Liver (tissue), 9 donors: Measurements from ENCODE around the gene ABCA8. TPM values are rescaled to one million over a fixed set of nuclear protein-coding genes. Genes with fewer than 3 reads are reported as not detected.

ENCODE experiments used
- DNase-seq: peaks from one replicate; pipeline ENCODE4 v3.0.0-alpha.2; 2017; ENCODE audit warnings: low spot score
- H3K27ac ChIP-seq, 2 donors: one replicate each; pipeline ENCODE4 v1.7.0; 2013; ENCODE audit warnings: inconsistent platforms in 2 of 2, low read length in 2 of 2, control low read depth in 1 of 2, low read depth in 1 of 2, mild to moderate bottlenecking in 1 of 2
- H3K27me3 ChIP-seq, 4 donors: one replicate each; pipeline versions ENCODE4 v1.6.1 to v1.7.0; 2013; ENCODE audit warnings: low read length in 3 of 4, inconsistent platforms in 1 of 4, mild to moderate bottlenecking in 1 of 4, moderate library complexity in 1 of 4; ENCODE audit not compliant: control insufficient read depth in 4 of 4, insufficient read depth in 4 of 4
- H3K36me3 ChIP-seq, 4 donors: one replicate each; pipeline versions ENCODE4 v1.6.1 to v1.7.0; 2013; ENCODE audit warnings: low read length in 3 of 4, mild to moderate bottlenecking in 3 of 4, low read depth in 1 of 4, moderate library complexity in 1 of 4; ENCODE audit not compliant: control insufficient read depth in 4 of 4, insufficient read depth in 3 of 4
- H3K4me1 ChIP-seq, 4 donors: one replicate each; pipeline versions ENCODE4 v1.6.1 to v1.7.0; 2013; ENCODE audit warnings: low read length in 3 of 4, mild to moderate bottlenecking in 3 of 4, moderate library complexity in 1 of 4; ENCODE audit not compliant: control insufficient read depth in 4 of 4, insufficient read depth in 4 of 4
- H3K4me3 ChIP-seq, 3 donors: one replicate each; pipeline versions ENCODE4 v1.6.1 to v1.7.0; 2013; ENCODE audit warnings: low read length in 3 of 3, control low read depth in 1 of 3, low read depth in 1 of 3, mild to moderate bottlenecking in 1 of 3
- H3K9ac ChIP-seq, 2 donors: one replicate each; pipeline ENCODE4 v1.7.0; 2013; ENCODE audit warnings: low read length in 2 of 2, mild to moderate bottlenecking in 2 of 2, moderate library complexity in 2 of 2, control low read depth in 1 of 2, low read depth in 1 of 2
- H3K9me3 ChIP-seq, 4 donors: one replicate each; pipeline versions ENCODE4 v1.6.1 to v1.7.0; 2013; ENCODE audit warnings: low read length in 3 of 4; ENCODE audit not compliant: control insufficient read depth in 4 of 4
- EGR1 ChIP-seq, 2 donors: IDR thresholded peaks; 2 replicates each; pipeline ENCODE4 v1.6.1; 2016 to 2018; ENCODE audit warnings: antibody characterized with exemption in 2 of 2, low read depth in 2 of 2
- FOXA1 ChIP-seq: IDR thresholded peaks from 2 replicates; pipeline ENCODE4 v1.6.1; 2016; ENCODE audit warnings: antibody characterized with exemption
- FOXA2 ChIP-seq: IDR thresholded peaks from 2 replicates; pipeline ENCODE4 v1.6.1; 2016; ENCODE audit warnings: antibody characterized with exemption
- GABPA ChIP-seq, 2 donors: IDR thresholded peaks in 1 of 2; conservative IDR thresholded peaks in 1 of 2; 2 replicates each; pipeline ENCODE4 v1.6.1; 2016; ENCODE audit warnings: antibody characterized with exemption in 2 of 2, mild to moderate bottlenecking in 1 of 2, moderate library complexity in 1 of 2
- HNF4A ChIP-seq, 2 donors: conservative IDR thresholded peaks; 2 replicates each; pipeline ENCODE4 v1.6.1; 2016; ENCODE audit warnings: antibody characterized with exemption in 2 of 2, mild to moderate bottlenecking in 2 of 2
- HNF4G ChIP-seq: IDR thresholded peaks from 2 replicates; pipeline ENCODE4 v1.6.1; 2016; ENCODE audit warnings: antibody characterized with exemption
- JUND ChIP-seq, 2 donors: IDR thresholded peaks; 2 replicates each; pipeline ENCODE4 v1.6.1; 2016; ENCODE audit warnings: antibody characterized with exemption in 2 of 2
- NR2F2 ChIP-seq: IDR thresholded peaks from 2 replicates; pipeline ENCODE4 v1.6.1; 2016; ENCODE audit warnings: antibody characterized with exemption
- RAD21 ChIP-seq, 2 donors: IDR thresholded peaks; 2 replicates each; pipeline ENCODE4 v1.6.1; 2016; ENCODE audit warnings: antibody characterized with exemption in 2 of 2, mild to moderate bottlenecking in 2 of 2
- RXRA ChIP-seq, 2 donors: IDR thresholded peaks; 2 replicates each; pipeline ENCODE4 v1.6.1; 2017 to 2018; ENCODE audit warnings: antibody characterized with exemption in 2 of 2, mild to moderate bottlenecking in 1 of 2
- SP1 ChIP-seq: IDR thresholded peaks from 2 replicates; pipeline ENCODE4 v1.6.1; 2018; ENCODE audit warnings: antibody characterized with exemption, mild to moderate bottlenecking
- TAF1 ChIP-seq: conservative IDR thresholded peaks from 2 replicates; pipeline ENCODE4 v1.6.1; 2016; ENCODE audit warnings: antibody characterized with exemption, mild to moderate bottlenecking
- YY1 ChIP-seq: IDR thresholded peaks from 2 replicates; pipeline ENCODE4 v1.6.1; 2016; ENCODE audit warnings: antibody characterized with exemption, mild to moderate bottlenecking
- WGBS: extraction: QIAGEN DNeasy Blood & Tissue Kit; methylation state at CpG from one replicate; pipeline ENCODE4 v1.1.7; 2013; 5-methylcytosine and 5-hydroxymethylcytosine counted together
- polyA plus RNA-seq, 2 donors: library from polyadenylated mRNA; stranded (reverse) in 1 of 2; unstranded in 1 of 2; fragments of 200-250 nt in 1 of 2; fragments of >200 nt in 1 of 2; fragmentation: Nextera tagmentation in 1 of 2; extraction: Ambion mirVana in 1 of 2; gene quantifications; one replicate each; pipeline versions ENCODE4 v1.2.1 to v1.2.3, GENCODE V29; 2013 to 2015
- total RNA-seq, 2 donors: library from RNA; depleted of rRNA; stranded (reverse); fragments of >200 nt; gene quantifications; one replicate each; pipeline ENCODE4 v1.2.3, GENCODE V29; 2014
- TF ChIP-seq, protein P1 (sequence below): IDR thresholded peaks from 2 replicates; pipeline ENCODE4 v1.6.1; 2016; ENCODE audit warnings: antibody characterized with exemption, mild to moderate bottlenecking
- TF ChIP-seq, protein P2 (sequence below): IDR thresholded peaks from 2 replicates; pipeline ENCODE4 v1.6.1; 2016; ENCODE audit warnings: antibody characterized with exemption
- TF ChIP-seq, protein P3 (sequence below): IDR thresholded peaks from 2 replicates; pipeline ENCODE4 v1.6.1; 2016; ENCODE audit warnings: antibody characterized with exemption
- TF ChIP-seq, protein P4 (sequence below): IDR thresholded peaks from 2 replicates; pipeline ENCODE4 v1.6.1; 2016; ENCODE audit warnings: antibody characterized with exemption
- TF ChIP-seq, protein P5 (sequence below): fragments of 150-350 bp; IDR thresholded peaks from 2 replicates; pipeline ENCODE4 v1.5.1; 2017; ENCODE audit warnings: improper control_type of control experiment, low read depth, low read length; ENCODE audit not compliant: missing input control
- donor health status: healthy.
- donor health status: healthy.
- donor health status: healthy.
- donor health status: healthy.
- donor health status: healthy.

The ABCA8 gene
- total and polyA plus RNA-seq, 4 donors: 9.3 to 72.2 (median 14.0) TPM

DNA sequence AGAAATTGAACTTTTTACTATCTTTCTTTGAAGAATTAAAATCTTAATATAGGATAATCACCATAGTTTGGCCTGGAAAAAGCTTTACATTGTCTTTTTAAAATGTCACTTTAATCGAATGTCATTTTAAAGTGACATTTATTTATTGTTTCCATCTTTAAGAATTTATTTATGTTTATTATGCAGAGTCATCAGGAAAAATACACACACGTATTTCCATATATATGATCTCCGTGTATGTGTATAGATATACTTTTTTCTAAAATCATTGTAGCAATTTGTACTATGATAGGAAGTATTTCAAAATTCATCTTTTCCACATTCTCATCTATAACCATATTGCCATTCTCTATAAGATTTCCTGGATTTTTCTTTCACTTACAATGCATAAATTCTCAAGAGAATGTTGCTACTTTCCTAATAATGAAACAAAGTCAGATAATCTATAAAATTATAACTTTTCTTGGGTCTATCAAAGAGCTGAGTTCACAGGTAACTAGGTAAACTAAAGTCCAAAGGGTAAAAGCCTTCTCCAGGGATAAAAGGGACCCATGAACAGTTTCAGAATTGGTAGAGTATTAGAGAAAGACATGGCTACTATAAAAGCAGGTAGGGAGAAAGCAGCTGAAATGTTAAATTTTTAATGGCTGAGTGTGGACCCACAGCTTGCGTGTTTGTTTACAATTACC lies 11.9 kb downstream of the ABCA8 start:
- peaks cover 6 to 37% (median 23%) of the 10 kb centered on the region in 4 donors for H3K4me1 ChIP-seq
- DNase-seq: no peak
- H3K36me3 ChIP-seq: peaks cover 0 to 4% (median 1%) of the 10 kb centered on the region in 4 donors
- H3K9me3 ChIP-seq: no peaks in the 10 kb centered on the region
- H3K4me3 ChIP-seq: no peak overlapping the region
- no peak overlapping the region for H3K9ac ChIP-seq
- TF ChIP-seq RAD21 (IDR thresholded peaks at IDR 0.05) (peak in 1 of 2 donors; percentile 24), TAF1 (no peak), EGR1 (IDR thresholded peaks at IDR 0.05; ENCODE audit: low read depth in 2 of 2) (no peak), HNF4G (peak; percentile 55), GABPA (IDR thresholded peaks at IDR 0.05 in 1 of 2, conservative IDR thresholded peaks at IDR 0.05 in 1 of 2) (no peak), YY1 (peak; percentile 45), HNF4A (conservative IDR thresholded peaks at IDR 0.05) (peak; percentile 85 to 86), JUND (IDR thresholded peaks at IDR 0.05) (no peak), RXRA (IDR thresholded peaks at IDR 0.05) (peak; percentile 62 to 63), SP1 (peak; percentile 51)
- TF ChIP-seq, protein P1, sequence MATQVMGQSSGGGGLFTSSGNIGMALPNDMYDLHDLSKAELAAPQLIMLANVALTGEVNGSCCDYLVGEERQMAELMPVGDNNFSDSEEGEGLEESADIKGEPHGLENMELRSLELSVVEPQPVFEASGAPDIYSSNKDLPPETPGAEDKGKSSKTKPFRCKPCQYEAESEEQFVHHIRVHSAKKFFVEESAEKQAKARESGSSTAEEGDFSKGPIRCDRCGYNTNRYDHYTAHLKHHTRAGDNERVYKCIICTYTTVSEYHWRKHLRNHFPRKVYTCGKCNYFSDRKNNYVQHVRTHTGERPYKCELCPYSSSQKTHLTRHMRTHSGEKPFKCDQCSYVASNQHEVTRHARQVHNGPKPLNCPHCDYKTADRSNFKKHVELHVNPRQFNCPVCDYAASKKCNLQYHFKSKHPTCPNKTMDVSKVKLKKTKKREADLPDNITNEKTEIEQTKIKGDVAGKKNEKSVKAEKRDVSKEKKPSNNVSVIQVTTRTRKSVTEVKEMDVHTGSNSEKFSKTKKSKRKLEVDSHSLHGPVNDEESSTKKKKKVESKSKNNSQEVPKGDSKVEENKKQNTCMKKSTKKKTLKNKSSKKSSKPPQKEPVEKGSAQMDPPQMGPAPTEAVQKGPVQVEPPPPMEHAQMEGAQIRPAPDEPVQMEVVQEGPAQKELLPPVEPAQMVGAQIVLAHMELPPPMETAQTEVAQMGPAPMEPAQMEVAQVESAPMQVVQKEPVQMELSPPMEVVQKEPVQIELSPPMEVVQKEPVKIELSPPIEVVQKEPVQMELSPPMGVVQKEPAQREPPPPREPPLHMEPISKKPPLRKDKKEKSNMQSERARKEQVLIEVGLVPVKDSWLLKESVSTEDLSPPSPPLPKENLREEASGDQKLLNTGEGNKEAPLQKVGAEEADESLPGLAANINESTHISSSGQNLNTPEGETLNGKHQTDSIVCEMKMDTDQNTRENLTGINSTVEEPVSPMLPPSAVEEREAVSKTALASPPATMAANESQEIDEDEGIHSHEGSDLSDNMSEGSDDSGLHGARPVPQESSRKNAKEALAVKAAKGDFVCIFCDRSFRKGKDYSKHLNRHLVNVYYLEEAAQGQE: no peak
- no peak overlapping the region for H3K27ac ChIP-seq
- no peaks in the 10 kb centered on the region for H3K27me3 ChIP-seq
- WGBS: 79% methylated on average over 4 of the region's 4 CpGs

DNA sequence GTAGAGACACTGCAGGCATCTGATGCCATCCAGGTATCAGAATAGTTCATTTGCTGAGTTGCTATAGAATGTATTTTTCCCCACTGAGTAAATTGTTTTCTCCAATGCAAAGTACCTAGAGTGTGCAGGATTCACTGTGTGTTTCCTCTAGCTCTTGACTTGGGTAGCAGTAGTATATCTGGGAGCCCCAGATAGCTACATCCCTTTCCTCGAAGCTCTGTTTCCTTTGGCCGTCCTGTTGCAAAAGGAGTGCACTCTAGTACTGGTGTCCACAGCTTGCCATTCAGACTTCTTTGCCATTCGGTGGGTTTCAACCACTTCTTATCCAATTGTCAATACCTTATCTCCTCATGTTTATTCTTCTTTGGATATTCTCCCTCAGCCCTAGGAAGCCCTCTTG lies 12.8 kb downstream of the ABCA8 start:
- 52% methylated on average over 3 of the region's 3 CpGs for WGBS
- Histone ChIP-seq H3K9ac (no peak overlapping the region), H3K27ac (no peak overlapping the region), H3K27me3 (no peaks in the 10 kb centered on the region), H3K4me3 (no peak overlapping the region), H3K36me3 (peaks cover 0 to 4% (median 1%) of the 10 kb centered on the region in 4 donors), H3K9me3 (no peaks in the 10 kb centered on the region), H3K4me1 (peaks cover 6 to 41% (median 26%) of the 10 kb centered on the region in 4 donors)
- no peak for TF ChIP-seq RXRA (IDR thresholded peaks at IDR 0.05)
- TF ChIP-seq, protein P2, sequence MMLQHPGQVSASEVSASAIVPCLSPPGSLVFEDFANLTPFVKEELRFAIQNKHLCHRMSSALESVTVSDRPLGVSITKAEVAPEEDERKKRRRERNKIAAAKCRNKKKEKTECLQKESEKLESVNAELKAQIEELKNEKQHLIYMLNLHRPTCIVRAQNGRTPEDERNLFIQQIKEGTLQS: no peak
- TF ChIP-seq, protein P1: no peak
- no peak for TF ChIP-seq NR2F2
- TF ChIP-seq, protein P3, sequence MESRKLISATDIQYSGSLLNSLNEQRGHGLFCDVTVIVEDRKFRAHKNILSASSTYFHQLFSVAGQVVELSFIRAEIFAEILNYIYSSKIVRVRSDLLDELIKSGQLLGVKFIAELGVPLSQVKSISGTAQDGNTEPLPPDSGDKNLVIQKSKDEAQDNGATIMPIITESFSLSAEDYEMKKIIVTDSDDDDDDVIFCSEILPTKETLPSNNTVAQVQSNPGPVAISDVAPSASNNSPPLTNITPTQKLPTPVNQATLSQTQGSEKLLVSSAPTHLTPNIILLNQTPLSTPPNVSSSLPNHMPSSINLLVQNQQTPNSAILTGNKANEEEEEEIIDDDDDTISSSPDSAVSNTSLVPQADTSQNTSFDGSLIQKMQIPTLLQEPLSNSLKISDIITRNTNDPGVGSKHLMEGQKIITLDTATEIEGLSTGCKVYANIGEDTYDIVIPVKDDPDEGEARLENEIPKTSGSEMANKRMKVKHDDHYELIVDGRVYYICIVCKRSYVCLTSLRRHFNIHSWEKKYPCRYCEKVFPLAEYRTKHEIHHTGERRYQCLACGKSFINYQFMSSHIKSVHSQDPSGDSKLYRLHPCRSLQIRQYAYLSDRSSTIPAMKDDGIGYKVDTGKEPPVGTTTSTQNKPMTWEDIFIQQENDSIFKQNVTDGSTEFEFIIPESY: no peak
- TF ChIP-seq, protein P4, sequence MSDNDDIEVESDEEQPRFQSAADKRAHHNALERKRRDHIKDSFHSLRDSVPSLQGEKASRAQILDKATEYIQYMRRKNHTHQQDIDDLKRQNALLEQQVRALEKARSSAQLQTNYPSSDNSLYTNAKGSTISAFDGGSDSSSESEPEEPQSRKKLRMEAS: no peak
- no peak for TF ChIP-seq EGR1 (IDR thresholded peaks at IDR 0.05; ENCODE audit: low read depth in 2 of 2)
- TF ChIP-seq FOXA1: no peak
- no peak for TF ChIP-seq TAF1
- TF ChIP-seq, protein P5, sequence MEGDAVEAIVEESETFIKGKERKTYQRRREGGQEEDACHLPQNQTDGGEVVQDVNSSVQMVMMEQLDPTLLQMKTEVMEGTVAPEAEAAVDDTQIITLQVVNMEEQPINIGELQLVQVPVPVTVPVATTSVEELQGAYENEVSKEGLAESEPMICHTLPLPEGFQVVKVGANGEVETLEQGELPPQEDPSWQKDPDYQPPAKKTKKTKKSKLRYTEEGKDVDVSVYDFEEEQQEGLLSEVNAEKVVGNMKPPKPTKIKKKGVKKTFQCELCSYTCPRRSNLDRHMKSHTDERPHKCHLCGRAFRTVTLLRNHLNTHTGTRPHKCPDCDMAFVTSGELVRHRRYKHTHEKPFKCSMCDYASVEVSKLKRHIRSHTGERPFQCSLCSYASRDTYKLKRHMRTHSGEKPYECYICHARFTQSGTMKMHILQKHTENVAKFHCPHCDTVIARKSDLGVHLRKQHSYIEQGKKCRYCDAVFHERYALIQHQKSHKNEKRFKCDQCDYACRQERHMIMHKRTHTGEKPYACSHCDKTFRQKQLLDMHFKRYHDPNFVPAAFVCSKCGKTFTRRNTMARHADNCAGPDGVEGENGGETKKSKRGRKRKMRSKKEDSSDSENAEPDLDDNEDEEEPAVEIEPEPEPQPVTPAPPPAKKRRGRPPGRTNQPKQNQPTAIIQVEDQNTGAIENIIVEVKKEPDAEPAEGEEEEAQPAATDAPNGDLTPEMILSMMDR: no peak
- no peak for TF ChIP-seq SP1
- TF ChIP-seq FOXA2: no peak
- TF ChIP-seq RAD21 (IDR thresholded peaks at IDR 0.05): no peak
- no peak for TF ChIP-seq JUND (IDR thresholded peaks at IDR 0.05)
- TF ChIP-seq YY1: no peak
- TF ChIP-seq HNF4G: no peak
- TF ChIP-seq GABPA (IDR thresholded peaks at IDR 0.05 in 1 of 2, conservative IDR thresholded peaks at IDR 0.05 in 1 of 2): no peak
- DNase-seq: no peak
